HG03442 (cell line): Measurements from ENCODE around the gene GNG2.
A peak's percentile ranks its signal among the peaks of the same experiment; 100 is the strongest.

ENCODE experiments used
- ATAC-seq: cut with Tn5 transposase; IDR thresholded peaks from one replicate; pipeline ENCODE4 v1.9.1; 2021; ENCODE audit warnings: mild to moderate bottlenecking, moderate library complexity; ENCODE audit not compliant: unreplicated experiment

Gene GNG2

GRCh38 chr14:51989293-51990234, 129.2 kb downstream of the GNG2 start, which contains the start of gene RTRAF:
TSS of gene RTRAF (plus strand) at chr14:51989546. CDS start at chr14:51989640, 94 bp downstream.
- peak; percentile 93 for ATAC-seq

GRCh38 chr14:51990488-51990887, 130.1 kb downstream of the GNG2 start:
- no peak for ATAC-seq

GRCh38 chr14:51993285-51993920, 133.0 kb downstream of the GNG2 start:
- ATAC-seq = no peak

DNA sequence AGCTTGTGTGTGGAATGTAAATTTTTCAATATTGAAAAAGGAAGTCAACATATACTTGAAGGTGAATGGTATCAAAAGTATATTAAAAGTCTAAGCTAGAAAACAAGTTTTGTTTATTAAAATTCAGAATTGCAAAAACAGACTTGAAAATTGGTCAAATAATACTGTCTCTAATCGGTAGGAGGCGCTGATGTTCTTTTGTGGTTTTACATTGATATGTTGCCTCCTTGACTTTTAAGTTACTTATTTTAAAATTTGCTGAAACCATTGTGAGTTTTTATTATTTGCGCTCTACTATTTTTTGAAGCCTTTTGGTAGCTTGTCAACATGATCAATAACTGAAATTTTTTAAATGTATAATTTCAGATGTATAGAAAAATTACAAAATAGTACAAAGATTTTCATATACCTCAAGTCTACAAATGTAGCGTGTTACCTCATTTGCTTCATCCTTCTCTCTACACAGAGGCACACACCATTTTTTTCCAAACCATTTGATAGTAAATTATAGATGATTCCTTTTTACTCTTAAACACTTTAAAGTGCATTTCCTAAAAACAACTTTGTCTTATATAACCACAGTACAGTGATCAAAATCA, 135.8 kb downstream of the GNG2 start:
- ATAC-seq = no peak

- no peak for ATAC-seq
These were observed 137.9 kb downstream of the GNG2 start for GRCh38 chr14:51998348-51998747.

DNA sequence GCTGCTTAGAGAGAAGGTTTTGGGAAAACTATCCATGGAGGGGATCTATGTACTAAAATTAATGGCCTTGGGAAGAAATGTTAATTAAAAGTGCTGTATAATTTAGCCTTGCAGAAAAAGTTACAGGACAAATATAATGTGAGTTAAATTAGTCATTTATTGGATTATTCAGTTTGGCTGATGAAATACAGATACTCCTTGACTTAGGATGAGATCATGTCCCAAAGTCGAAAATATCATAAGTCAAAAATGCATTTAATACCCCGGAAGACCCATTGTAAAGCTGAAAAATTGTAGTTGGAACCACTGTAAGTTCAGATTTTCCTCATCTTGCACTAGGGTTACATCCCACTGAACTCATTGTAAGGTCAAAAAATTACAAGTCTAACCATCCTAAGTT, 138.7 kb downstream of the GNG2 start:
- ATAC-seq = no peak

- no peak for ATAC-seq
These were observed 139.7 kb downstream of the GNG2 start for GRCh38 chr14:52000019-52000582.

- no peak for ATAC-seq
These were observed 140.3 kb downstream of the GNG2 start for GRCh38 chr14:52000696-52001095.

- ATAC-seq = no peak
These were observed 142.1 kb downstream of the GNG2 start for GRCh38 chr14:52002542-52002941.

DNA sequence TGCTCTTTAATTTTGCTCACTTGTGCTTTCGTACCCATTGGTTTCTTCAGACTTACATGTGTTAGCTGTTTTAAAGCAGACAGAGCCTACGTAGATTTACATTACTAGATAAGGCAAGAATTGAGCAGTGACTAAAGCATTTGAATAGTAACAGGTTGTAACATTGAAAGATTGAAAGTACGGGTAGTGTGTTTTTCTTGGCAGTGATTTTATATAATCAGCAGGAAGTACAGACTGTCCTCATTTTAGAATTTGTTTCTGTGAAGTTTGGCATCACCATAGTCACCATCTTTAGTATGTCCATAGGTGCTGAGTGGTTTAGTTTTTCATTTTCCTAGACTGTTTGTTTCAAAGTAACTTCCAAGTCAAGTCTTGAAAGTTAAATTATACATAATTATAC, 142.9 kb downstream of the GNG2 start:
- no peak for ATAC-seq

GRCh38 chr14:52005625-52006024, 145.2 kb downstream of the GNG2 start:
- no peak for ATAC-seq

DNA sequence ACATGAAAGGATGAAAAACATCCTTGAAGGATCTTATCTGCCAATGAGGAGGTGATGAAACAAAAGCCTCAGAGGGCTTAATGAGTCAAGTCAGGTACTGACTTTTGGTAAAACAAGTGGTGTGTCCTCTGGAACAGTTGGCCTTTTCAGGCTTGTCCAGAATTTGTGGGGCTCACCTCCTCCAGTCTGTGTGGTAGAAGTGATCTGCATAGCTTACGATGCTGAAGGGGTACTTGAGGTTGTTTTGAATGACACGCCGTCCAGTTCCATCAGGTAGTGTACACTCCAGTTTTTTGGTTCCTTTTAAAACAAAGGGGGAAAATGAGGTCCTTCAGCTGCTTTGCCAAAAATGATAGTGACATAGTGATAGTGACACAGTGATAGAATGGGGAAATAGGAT, 145.9 kb downstream of the GNG2 start:
- no peak for ATAC-seq

DNA sequence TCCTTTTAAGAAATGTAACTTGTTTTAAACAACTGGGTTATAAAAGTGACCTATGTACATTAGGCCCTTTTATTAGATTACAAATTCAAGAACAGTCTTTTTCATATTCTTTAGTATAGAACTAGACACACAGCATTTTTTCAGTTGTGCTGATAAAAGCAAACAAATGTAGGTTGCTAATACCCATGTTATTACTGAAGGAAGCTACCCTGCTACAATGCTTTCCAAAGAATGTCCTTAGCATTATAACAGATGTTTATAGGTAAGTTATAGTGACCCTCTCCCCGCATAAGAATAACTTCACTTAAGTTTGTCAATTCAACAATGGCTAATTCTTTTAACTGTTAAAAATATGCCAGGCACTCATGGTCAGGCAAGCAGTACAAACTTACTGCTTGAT, 146.8 kb downstream of the GNG2 start:
- ATAC-seq = no peak

GRCh38 chr14:52007637-52008036, 147.2 kb downstream of the GNG2 start:
- no peak for ATAC-seq

DNA sequence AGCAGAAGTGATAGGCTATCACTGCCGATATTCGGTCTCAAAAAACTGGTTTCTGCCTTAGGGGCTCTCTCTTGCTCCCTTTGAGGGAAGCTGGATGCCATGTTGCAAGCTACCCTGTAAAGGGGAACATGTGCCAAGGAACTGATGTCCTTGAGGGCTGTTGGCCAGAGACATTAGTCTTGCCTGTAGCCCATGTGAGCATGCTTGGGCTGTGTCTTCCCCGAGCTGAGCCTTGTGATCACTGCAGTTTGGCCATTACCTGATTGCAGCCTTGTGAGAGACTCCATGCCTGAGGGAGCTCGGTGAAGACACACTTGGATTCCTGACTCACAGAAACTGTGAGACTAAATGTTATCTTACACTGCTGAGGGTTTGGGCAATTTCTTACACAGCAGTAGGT, 147.7 kb downstream of the GNG2 start:
- no peak for ATAC-seq

GRCh38 chr14:52010173-52010693, 149.8 kb downstream of the GNG2 start:
- ATAC-seq = no peak

GRCh38 chr14:52011523-52011922, 151.1 kb downstream of the GNG2 start:
- ATAC-seq = no peak

DNA sequence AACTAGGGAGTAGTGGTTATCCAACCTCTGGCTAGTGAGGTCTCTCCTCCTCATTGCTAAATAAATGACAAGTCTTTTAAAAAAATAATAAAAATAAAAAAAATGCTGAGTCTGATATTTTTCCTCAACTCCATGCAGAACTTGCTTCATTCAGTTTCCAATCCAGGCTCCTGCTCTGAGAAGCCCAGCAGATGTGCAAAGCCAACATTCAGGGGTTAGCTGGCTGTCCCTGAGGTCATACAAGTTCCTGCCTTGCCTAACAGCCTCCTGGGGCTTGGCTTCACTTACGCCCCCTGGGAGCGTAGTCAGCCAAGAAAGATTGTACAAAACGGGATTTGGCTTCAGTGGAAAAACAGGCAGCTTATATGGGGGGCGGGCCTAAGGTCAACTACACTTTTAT, 152.2 kb downstream of the GNG2 start:
- no peak for ATAC-seq

GRCh38 chr14:52013984-52014600, 153.7 kb downstream of the GNG2 start:
- no peak for ATAC-seq

GRCh38 chr14:52014601-52015267, 154.3 kb downstream of the GNG2 start:
- no peak for ATAC-seq
